Right atrium auricular region (tissue), 2 donors: ENCODE measurements around the gene TMTC1. TPM values are rescaled to one million over a fixed set of nuclear protein-coding genes. Genes with fewer than 3 reads are reported as not detected.

Experiments
- DNase-seq: peaks from one replicate; pipeline ENCODE4 v3.0.0-alpha.2; 2019; ENCODE audit warnings: low spot score
- H3K27ac ChIP-seq, 2 donors: fragments of 200-600 bp; sonication (generic); 1 replicate in 1 of 2; 2 replicates in 1 of 2; pipeline ENCODE4 v1.5.1; 2016 to 2019
- H3K27me3 ChIP-seq, 2 donors: fragments of 200-600 bp; sonication (generic); one replicate each; pipeline versions ENCODE4 v1.5.1 to v1.6.0; 2017 to 2019
- H3K36me3 ChIP-seq: fragments of 200-600 bp; sonication (generic); one replicate; pipeline ENCODE4 v1.5.1; 2016
- H3K4me1 ChIP-seq, 2 donors: fragments of 200-600 bp; sonication (generic); one replicate each; pipeline versions ENCODE4 v1.5.1 to v1.6.0; 2017 to 2019
- H3K4me3 ChIP-seq, 2 donors: fragments of 200-600 bp; sonication (generic); 1 replicate in 1 of 2; 2 replicates in 1 of 2; pipeline ENCODE4 v1.5.1; 2017 to 2019; ENCODE audit warnings: mild to moderate bottlenecking in 1 of 2, moderate library complexity in 1 of 2
- H3K9me3 ChIP-seq, 2 donors: fragments of 200-600 bp; sonication (generic); one replicate each; pipeline ENCODE4 v1.5.1; 2019
- total RNA-seq, 2 donors: library from RNA; depleted of rRNA; stranded (reverse); fragments of >200 nt; gene quantifications; one replicate each; pipeline ENCODE4 v1.1.0, GENCODE V29; 2016
- TF ChIP-seq, protein P1 (sequence below), 2 donors: fragments of 200-600 bp; sonication (generic); IDR thresholded peaks; one replicate each; pipeline ENCODE4 v1.5.1; 2019; ENCODE audit warnings: antibody characterized with exemption in 2 of 2

Gene TMTC1
- total RNA-seq, 2 donors from 2014 or later = 60.1 to 60.3 TPM

GRCh38 chr12:29732191-29732590, 51.6 kb downstream of the TMTC1 start:
- H3K4me1 ChIP-seq = peaks cover 0 to 90% of the 10 kb centered on the region in 2 donors
- TF ChIP-seq, protein P1, sequence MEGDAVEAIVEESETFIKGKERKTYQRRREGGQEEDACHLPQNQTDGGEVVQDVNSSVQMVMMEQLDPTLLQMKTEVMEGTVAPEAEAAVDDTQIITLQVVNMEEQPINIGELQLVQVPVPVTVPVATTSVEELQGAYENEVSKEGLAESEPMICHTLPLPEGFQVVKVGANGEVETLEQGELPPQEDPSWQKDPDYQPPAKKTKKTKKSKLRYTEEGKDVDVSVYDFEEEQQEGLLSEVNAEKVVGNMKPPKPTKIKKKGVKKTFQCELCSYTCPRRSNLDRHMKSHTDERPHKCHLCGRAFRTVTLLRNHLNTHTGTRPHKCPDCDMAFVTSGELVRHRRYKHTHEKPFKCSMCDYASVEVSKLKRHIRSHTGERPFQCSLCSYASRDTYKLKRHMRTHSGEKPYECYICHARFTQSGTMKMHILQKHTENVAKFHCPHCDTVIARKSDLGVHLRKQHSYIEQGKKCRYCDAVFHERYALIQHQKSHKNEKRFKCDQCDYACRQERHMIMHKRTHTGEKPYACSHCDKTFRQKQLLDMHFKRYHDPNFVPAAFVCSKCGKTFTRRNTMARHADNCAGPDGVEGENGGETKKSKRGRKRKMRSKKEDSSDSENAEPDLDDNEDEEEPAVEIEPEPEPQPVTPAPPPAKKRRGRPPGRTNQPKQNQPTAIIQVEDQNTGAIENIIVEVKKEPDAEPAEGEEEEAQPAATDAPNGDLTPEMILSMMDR (IDR thresholded peaks at IDR 0.05) = no peak
- no peak for DNase-seq
- no peaks in the 10 kb centered on the region for H3K36me3 ChIP-seq
- H3K27me3 ChIP-seq = no peaks in the 10 kb centered on the region
- no peak overlapping the region for H3K4me3 ChIP-seq
- peak overlapping the region in 1 of 2 donors; percentile 76 for H3K27ac ChIP-seq
- no peaks in the 10 kb centered on the region for H3K9me3 ChIP-seq

GRCh38 chr12:29731591-29731990, 52.2 kb downstream of the TMTC1 start:
- Histone ChIP-seq H3K9me3 (no peaks in the 10 kb centered on the region), H3K4me3 (no peak overlapping the region), H3K36me3 (no peaks in the 10 kb centered on the region), H3K27me3 (no peaks in the 10 kb centered on the region), H3K27ac (peak overlapping the region in 1 of 2 donors; percentile 76), H3K4me1 (peaks cover 0 to 90% of the 10 kb centered on the region in 2 donors)
- no peak for DNase-seq
- TF ChIP-seq, protein P1 (IDR thresholded peaks at IDR 0.05) = no peak

GRCh38 chr12:29730481-29730880, 53.3 kb downstream of the TMTC1 start:
- DNase-seq = no peak
- Histone ChIP-seq H3K36me3 (no peaks in the 10 kb centered on the region), H3K4me1 (peaks cover 0 to 93% of the 10 kb centered on the region in 2 donors), H3K9me3 (no peaks in the 10 kb centered on the region), H3K27me3 (no peaks in the 10 kb centered on the region), H3K4me3 (no peak overlapping the region), H3K27ac (peak overlapping the region in 1 of 2 donors; percentile 16)
- TF ChIP-seq, protein P1 (IDR thresholded peaks at IDR 0.05) = no peak

DNA sequence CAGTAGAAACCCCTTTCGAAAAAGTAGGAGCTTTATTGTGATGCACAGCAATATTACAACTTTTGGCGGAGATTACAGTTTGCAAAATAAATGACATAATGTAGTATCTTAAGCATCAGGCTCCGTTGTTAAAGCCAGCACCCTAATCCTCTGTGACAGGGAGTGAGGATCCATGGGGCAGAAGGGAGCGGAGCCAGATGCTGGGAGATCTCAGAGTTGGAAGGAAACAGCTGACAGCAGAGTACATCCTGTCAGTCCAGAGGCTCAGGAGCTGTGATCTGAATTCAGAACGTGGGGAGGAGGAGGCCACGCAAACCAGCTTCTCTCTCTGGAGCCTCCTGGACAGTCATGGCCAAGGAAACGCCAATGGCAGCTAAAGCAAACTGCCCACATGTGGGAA, 55.7 kb downstream of the TMTC1 start:
- Histone ChIP-seq H3K4me1 (peaks cover 0 to 75% of the 10 kb centered on the region in 2 donors), H3K27me3 (no peaks in the 10 kb centered on the region), H3K27ac (peak overlapping the region; percentile 59 to 66), H3K4me3 (no peak overlapping the region), H3K9me3 (no peaks in the 10 kb centered on the region), H3K36me3 (no peaks in the 10 kb centered on the region)
- TF ChIP-seq, protein P1 (IDR thresholded peaks at IDR 0.05) = no peak
- DNase-seq = no peak

- no peak for DNase-seq
- TF ChIP-seq, protein P1 (IDR thresholded peaks at IDR 0.05) = no peak
- peaks cover 0 to 64% of the 10 kb centered on the region in 2 donors for H3K4me1 ChIP-seq
- no peaks in the 10 kb centered on the region for H3K36me3 ChIP-seq
- no peak overlapping the region for H3K4me3 ChIP-seq
- no peaks in the 10 kb centered on the region for H3K9me3 ChIP-seq
- H3K27me3 ChIP-seq = no peaks in the 10 kb centered on the region
- peak overlapping the region; percentile 66 to 78 for H3K27ac ChIP-seq
These were observed 56.9 kb downstream of the TMTC1 start for GRCh38 chr12:29726741-29727348.

- Histone ChIP-seq H3K4me3 (no peak overlapping the region), H3K36me3 (no peaks in the 10 kb centered on the region), H3K27me3 (no peaks in the 10 kb centered on the region), H3K27ac (peak overlapping the region; percentile 66 to 78), H3K9me3 (no peaks in the 10 kb centered on the region), H3K4me1 (peaks cover 0 to 58% of the 10 kb centered on the region in 2 donors)
- DNase-seq = no peak
- TF ChIP-seq, protein P1 (IDR thresholded peaks at IDR 0.05) = no peak
These were observed 57.4 kb downstream of the TMTC1 start for GRCh38 chr12:29726321-29726692.
